Stimulated activated naive CD8-positive, alpha-beta T cell treated with anti-CD3 and anti-CD28 coated beads, Interleukin-15, Interleukin-2, amounts not matched to agents 100 U/mL and 50 U/mL, for 24 hours (primary cell): ENCODE results near the gene TNIP1.

Experiments
- ATAC-seq: fragments of 150-1000 bp; cut with Tn5 transposase; one replicate; pipeline ENCODE4 v1.10.0; 2021
- DNase-seq: peaks from one replicate; pipeline ENCODE4 v3.0.0; 2021

Gene TNIP1

GRCh38 chr5:151021746-151022145 lies 59.1 kb downstream of the TNIP1 start:
- ATAC-seq = no peak
- DNase-seq = no peak

- peak; percentile 49 for DNase-seq
- peak; percentile 48 for ATAC-seq
Measured at GRCh38 chr5:151020304-151021110, 60.3 kb downstream of the TNIP1 start, which contains the start of gene GPX3. Gene GPX3 (plus strand): TSS chr5:151020591. CDS start chr5:151020655, 64 bp downstream.

- ATAC-seq (no peak), DNase-seq (no peak)
Measured at GRCh38 chr5:151019331-151019730, 61.5 kb downstream of the TNIP1 start.

GRCh38 chr5:151018846-151019245 lies 62.0 kb downstream of the TNIP1 start:
- DNase-seq (no peak), ATAC-seq (no peak)

- ATAC-seq = no peak
- DNase-seq = no peak
Measured at GRCh38 chr5:151017897-151018296, 62.9 kb downstream of the TNIP1 start.

- no peak for ATAC-seq
- DNase-seq = no peak
Measured at GRCh38 chr5:151016700-151017099, 64.1 kb downstream of the TNIP1 start.

- DNase-seq (no peak), ATAC-seq (no peak)
Measured at GRCh38 chr5:151015974-151016587, 64.8 kb downstream of the TNIP1 start.

- ATAC-seq = no peak
Measured at GRCh38 chr5:151014680-151015343, 66.0 kb downstream of the TNIP1 start.

GRCh38 chr5:151012862-151013261 lies 68.0 kb downstream of the TNIP1 start:
- DNase-seq (no peak), ATAC-seq (no peak)

More at GRCh38 chr5:151014680-151015343, 66.0 kb downstream of the TNIP1 start:
- DNase-seq = no peak

GRCh38 chr5:151008906-151009305 lies 71.9 kb downstream of the TNIP1 start:
- ATAC-seq = no peak

GRCh38 chr5:151008210-151008491 lies 72.7 kb downstream of the TNIP1 start:
- DNase-seq (no peak), ATAC-seq (no peak)

More at GRCh38 chr5:151008906-151009305, 71.9 kb downstream of the TNIP1 start:
- DNase-seq = no peak

GRCh38 chr5:151007430-151008209 lies 73.2 kb downstream of the TNIP1 start:
- ATAC-seq (no peak), DNase-seq (no peak)

- ATAC-seq (no peak), DNase-seq (no peak)
Measured at GRCh38 chr5:151006704-151007334, 74.0 kb downstream of the TNIP1 start.

GRCh38 chr5:151005950-151006576 lies 74.8 kb downstream of the TNIP1 start:
- DNase-seq (no peak), ATAC-seq (no peak)

GRCh38 chr5:151005187-151005949 lies 75.5 kb downstream of the TNIP1 start:
- ATAC-seq (no peak), DNase-seq (no peak)

GRCh38 chr5:151004499-151004898 lies 76.3 kb downstream of the TNIP1 start:
- ATAC-seq = no peak
- no peak for DNase-seq

GRCh38 chr5:151003503-151003860 lies 77.4 kb downstream of the TNIP1 start:
- ATAC-seq (no peak), DNase-seq (no peak)

GRCh38 chr5:151002681-151003502 lies 77.9 kb downstream of the TNIP1 start:
- no peak for ATAC-seq

GRCh38 chr5:151002250-151002649 lies 78.6 kb downstream of the TNIP1 start:
- ATAC-seq = no peak
- DNase-seq = no peak

More at GRCh38 chr5:151002681-151003502, 77.9 kb downstream of the TNIP1 start:
- no peak for DNase-seq

GRCh38 chr5:151001436-151001835 lies 79.4 kb downstream of the TNIP1 start:
- ATAC-seq (no peak), DNase-seq (no peak)
